Activated T-cell treated with anti-CD3 and anti-CD28 coated beads, Interleukin-2, amount 50 U/mL, for 4 hours (primary cell): Measurements from ENCODE around the gene ORAI2. TPM values are rescaled to one million over a fixed set of nuclear protein-coding genes. Genes with fewer than 3 reads are reported as not detected.
"Not testable (repeated sequence)": the region's sequence is repeated elsewhere in the genome, so short reads cannot be mapped to it uniquely, and the experiment has no call there.

ENCODE experiments used
- ATAC-seq, 2 donors: fragments of 200-7000 bp; cut with Tn5 transposase; one replicate each; pipeline ENCODE4 v1.10.0; 2021
- DNase-seq: peaks from one replicate; pipeline ENCODE4 v3.0.0-alpha.2; 2020
- H3K27me3 Mint-ChIP-seq: one replicate; pipeline ENCODE4 v1.8.0; 2021; ENCODE audit warnings: low read depth, mixed read lengths
- H3K36me3 Mint-ChIP-seq: one replicate; pipeline ENCODE4 v1.8.0; 2022; ENCODE audit warnings: mixed read lengths; ENCODE audit not compliant: insufficient read depth
- H3K4me1 Mint-ChIP-seq: one replicate; pipeline ENCODE4 v1.8.0; 2021; ENCODE audit warnings: low read depth, mixed read lengths
- H3K4me3 Mint-ChIP-seq: one replicate; pipeline ENCODE4 v1.8.0; 2021; ENCODE audit warnings: mild to moderate bottlenecking, moderate library complexity, mixed read lengths
- H3K9me3 Mint-ChIP-seq: one replicate; pipeline ENCODE4 v1.8.0; 2021; ENCODE audit warnings: mixed read lengths
- total RNA-seq, 3 donors: library from RNA; stranded (reverse); gene quantifications; one replicate each; pipeline ENCODE4 v1.2.1, GENCODE V29; 2021

The ORAI2 gene
- total RNA-seq, 3 donors from 2014 or later: 24.8 to 35.9 (median 27.4) TPM

DNA sequence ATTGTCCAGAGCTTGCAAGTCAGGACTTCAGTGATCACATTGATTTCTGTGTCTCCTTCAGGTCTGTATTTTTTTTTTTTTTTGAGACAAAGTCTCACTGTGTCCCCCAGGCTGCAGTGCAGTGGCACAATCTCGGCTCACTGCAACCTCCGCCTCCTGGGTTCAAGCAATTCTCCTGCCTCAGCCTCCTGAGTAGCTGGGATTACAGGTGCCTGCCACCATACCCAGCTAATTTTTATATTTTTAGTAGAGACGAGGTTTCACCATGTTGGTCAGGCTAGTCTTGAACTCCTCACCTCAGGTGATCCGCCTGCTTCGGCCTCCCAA is 28.6 kb upstream of the ORAI2 start:
- DNase-seq, H3K4me3 Mint-ChIP-seq, ATAC-seq, H3K4me1 Mint-ChIP-seq, H3K9me3 Mint-ChIP-seq, H3K27me3 Mint-ChIP-seq: not testable (repeated sequence)
- peaks cover 45% of the 10 kb centered on the region for H3K36me3 Mint-ChIP-seq

DNA sequence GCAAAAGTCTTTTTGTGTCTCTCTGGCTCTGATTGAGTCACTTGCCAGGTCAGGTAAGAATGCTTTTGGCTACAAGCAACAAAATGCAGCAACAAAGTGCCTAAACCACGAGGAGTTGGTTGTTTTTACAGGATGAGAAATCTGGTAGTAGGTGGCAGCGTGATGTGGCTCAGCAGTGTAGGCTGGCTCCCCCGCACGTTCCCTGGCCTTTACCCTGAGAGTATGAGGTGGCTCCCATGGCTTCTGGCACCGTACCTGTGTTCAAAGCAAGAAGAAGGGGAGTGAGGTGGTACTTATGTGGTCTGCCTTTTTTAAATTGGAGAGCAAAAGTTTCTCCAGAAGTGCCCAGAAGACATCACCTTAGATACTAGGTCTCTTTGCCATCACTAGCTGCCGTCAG is 25.5 kb upstream of the ORAI2 start:
- no peak for DNase-seq
- Mint-ChIP-seq H3K27me3 (no peaks in the 10 kb centered on the region), H3K4me3 (no peak overlapping the region), H3K36me3 (peaks cover 51% of the 10 kb centered on the region), H3K9me3 (peaks cover 6% of the 10 kb centered on the region), H3K4me1 (peaks cover 8% of the 10 kb centered on the region)
- no peak for ATAC-seq

DNA sequence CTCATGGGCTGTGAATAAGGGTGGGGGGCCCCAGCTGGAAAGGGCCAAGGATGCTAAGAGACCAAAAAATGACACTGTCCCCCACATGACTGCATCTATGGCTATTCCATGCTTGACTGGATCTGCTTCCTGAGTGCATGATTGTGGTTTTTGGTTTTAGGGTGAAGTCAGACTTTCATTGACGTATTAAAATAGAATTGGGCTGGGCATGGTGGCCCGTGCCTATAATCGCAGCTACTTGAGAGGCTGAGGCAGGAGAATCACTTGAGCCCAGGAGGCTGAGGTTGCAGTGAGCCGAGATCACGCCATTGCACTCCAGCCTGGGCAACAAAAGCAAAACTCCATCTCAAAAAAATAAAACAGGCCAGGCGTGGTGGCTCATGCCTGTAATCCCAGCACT is 24.8 kb upstream of the ORAI2 start:
- not testable (repeated sequence) for H3K9me3 Mint-ChIP-seq, H3K27me3 Mint-ChIP-seq, ATAC-seq, H3K4me3 Mint-ChIP-seq, H3K4me1 Mint-ChIP-seq, DNase-seq
- H3K36me3 Mint-ChIP-seq: peaks cover 53% of the 10 kb centered on the region

DNA sequence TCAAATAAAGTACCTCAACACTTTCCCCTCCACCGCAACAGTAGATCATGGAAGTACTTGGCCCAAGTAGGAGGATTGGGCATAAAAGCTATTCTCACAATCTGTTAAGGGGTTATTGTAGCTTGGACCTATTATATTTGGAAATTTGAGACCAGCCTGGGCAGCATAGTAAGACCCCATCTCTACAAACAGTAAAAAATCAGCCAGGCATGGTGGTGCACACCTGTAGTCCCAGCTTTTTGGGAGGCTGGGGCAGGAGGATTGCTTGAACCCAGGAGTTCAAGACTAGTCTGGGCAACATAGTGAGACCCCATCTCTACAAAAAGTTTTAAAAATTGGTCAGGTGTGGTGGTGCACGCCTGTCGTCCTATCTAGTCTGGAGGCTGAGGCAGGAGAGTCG is 24.0 kb upstream of the ORAI2 start:
- DNase-seq (no peak), ATAC-seq (no peak)
- no peak overlapping the region for H3K4me3 Mint-ChIP-seq
- H3K27me3 Mint-ChIP-seq: no peaks in the 10 kb centered on the region
- H3K4me1 Mint-ChIP-seq: peaks cover 11% of the 10 kb centered on the region
- peaks cover 6% of the 10 kb centered on the region for H3K9me3 Mint-ChIP-seq
- peaks cover 49% of the 10 kb centered on the region for H3K36me3 Mint-ChIP-seq

DNA sequence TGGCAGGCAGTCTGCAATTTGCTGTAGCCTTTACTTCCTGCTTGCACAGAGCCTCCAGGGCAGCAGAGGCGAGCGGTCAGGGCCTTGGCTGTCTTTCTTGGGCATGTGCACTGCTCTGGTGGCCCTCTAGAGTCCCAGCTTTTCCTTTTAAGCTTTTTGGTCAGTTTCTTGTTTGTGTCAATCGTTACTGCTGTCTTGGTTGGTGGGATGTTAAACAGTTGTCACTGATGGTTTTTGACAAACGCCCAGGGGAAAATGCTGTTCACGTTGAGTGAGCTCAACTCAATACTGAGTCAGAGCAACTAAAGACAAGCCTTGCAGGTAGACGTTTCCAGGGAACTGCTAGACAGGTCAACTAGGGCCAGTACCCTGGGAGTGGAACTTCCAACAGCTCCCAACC is 23.3 kb upstream of the ORAI2 start:
- ATAC-seq: no peak

DNA sequence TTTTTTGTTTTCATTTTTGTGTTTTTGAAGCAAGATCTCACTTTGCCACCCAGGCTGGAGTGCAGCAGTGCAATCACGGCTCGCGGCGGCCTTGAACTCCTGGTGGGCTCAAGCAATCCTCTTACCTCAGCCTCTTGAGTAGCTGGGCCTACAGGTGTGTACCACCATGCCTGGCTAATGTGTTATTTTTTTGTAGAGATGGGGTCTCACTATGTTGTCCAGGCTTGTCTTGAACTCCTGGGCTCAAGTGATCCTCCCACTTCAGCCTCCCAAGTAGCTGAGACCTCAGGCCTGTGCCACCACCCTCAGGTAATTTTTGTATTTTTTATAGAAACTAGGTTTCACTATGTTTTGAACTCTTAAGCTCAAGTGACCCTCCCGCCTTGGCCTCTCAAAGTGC is 22.5 kb upstream of the ORAI2 start:
- no peak for DNase-seq
- H3K27me3 Mint-ChIP-seq: no peaks in the 10 kb centered on the region
- no peak overlapping the region for H3K4me3 Mint-ChIP-seq
- peaks cover 20% of the 10 kb centered on the region for H3K4me1 Mint-ChIP-seq
- no peak for ATAC-seq
- H3K9me3 Mint-ChIP-seq: peaks cover 6% of the 10 kb centered on the region
- peaks cover 41% of the 10 kb centered on the region for H3K36me3 Mint-ChIP-seq

More for the DNA sequence above, 23.3 kb upstream of the ORAI2 start:
- H3K4me1 Mint-ChIP-seq: peaks cover 12% of the 10 kb centered on the region
- no peaks in the 10 kb centered on the region for H3K27me3 Mint-ChIP-seq
- H3K4me3 Mint-ChIP-seq: no peak overlapping the region
- peaks cover 44% of the 10 kb centered on the region for H3K36me3 Mint-ChIP-seq
- DNase-seq: no peak
- peaks cover 6% of the 10 kb centered on the region for H3K9me3 Mint-ChIP-seq

DNA sequence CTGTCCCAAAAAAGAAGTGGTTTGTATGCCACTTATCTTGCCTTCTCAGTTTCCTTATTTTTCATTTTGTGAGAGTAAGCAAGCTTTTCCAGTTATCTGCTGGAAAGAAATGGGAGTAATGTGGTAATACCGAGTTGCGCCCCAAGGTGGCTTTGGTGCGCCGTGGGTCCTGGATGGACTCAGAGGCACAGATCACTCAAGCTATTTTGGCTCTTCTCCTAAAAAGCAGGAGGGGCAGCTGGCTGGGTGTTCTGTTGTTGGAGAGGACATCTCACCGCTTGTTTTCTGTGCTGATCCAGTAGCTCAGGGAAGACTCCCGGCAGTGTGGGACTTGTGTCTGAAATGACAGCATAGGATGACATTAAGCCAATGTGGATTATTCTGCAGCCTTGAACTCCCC is 20.8 kb upstream of the ORAI2 start:
- Mint-ChIP-seq H3K4me1 (peaks cover 36% of the 10 kb centered on the region), H3K36me3 (peaks cover 40% of the 10 kb centered on the region), H3K27me3 (no peaks in the 10 kb centered on the region), H3K9me3 (peaks cover 6% of the 10 kb centered on the region), H3K4me3 (no peak overlapping the region)
- no peak for ATAC-seq
- peak; percentile 48 for DNase-seq

DNA sequence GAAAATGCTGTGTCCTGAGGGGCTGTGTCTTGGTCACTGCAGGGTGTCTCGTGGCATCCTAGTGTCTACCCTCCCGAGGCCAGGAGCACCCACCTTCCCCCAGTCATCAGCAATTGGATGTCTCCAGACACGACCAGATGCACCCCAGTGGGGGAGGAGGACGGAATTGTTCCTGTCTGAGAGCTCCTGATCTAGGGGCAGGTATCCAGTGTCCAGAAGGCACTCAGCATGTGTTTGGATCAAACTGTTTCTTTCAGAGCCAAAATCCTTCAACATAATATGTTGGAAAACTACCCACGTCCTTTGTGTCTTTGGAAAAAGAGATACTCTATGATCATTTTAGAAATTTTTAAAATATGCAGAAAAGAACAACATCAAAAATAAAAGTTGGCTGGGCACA is 20.3 kb upstream of the ORAI2 start:
- no peak overlapping the region for H3K4me3 Mint-ChIP-seq
- no peak for DNase-seq
- H3K9me3 Mint-ChIP-seq: peaks cover 6% of the 10 kb centered on the region
- H3K4me1 Mint-ChIP-seq: peaks cover 41% of the 10 kb centered on the region
- peaks cover 35% of the 10 kb centered on the region for H3K36me3 Mint-ChIP-seq
- ATAC-seq: no peak
- H3K27me3 Mint-ChIP-seq: no peaks in the 10 kb centered on the region

DNA sequence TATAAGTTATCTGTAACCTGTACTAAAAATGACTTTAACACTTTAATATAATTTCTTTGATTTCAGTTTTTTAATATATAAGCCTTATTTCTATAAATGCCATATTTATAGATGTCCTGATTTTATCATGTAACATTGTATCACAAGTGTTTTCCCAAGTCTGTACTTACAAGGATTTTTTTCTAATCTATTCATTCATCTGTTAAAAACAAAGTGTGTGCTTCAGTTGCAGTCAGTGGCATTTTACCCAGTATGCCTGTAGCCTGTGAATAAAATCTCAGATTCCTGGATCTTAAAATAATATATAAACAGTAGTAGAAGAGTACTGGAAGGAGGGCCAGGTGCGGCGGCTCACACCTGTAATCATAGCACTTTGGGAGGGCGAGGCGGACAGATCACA is 19.8 kb upstream of the ORAI2 start:
- Mint-ChIP-seq H3K36me3 (peaks cover 33% of the 10 kb centered on the region), H3K9me3 (peaks cover 6% of the 10 kb centered on the region), H3K27me3 (no peaks in the 10 kb centered on the region), H3K4me1 (peaks cover 46% of the 10 kb centered on the region), H3K4me3 (no peak overlapping the region)
- no peak for DNase-seq
- no peak for ATAC-seq

DNA sequence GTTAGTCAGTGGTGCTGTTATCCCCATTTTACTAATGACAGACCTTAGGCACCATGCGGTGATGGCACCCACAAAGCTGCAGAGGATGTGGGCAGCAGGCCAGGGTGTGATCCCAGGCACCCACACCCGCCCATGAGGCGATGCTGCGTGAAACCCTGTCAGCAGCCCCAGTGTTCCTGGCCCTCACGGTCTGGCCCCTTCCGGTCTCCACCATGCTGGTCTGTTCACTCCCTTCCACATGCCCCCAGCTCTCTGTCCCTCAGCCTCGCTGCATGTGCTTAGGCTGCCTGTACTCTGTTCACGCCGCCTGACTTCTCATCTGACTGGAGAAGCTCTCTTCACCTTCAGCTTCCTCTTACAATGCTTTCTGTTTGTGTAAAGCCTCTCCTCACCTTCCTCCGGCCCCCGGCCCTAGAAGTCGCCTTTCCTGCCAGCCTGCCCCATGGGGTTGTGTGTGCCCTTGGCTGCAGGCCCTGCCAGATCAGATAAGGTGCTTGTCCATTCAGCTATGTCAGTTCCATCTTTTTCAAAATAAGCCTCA is 17.6 kb upstream of the ORAI2 start:
- Mint-ChIP-seq H3K36me3 (peaks cover 25% of the 10 kb centered on the region), H3K9me3 (no peaks in the 10 kb centered on the region), H3K4me3 (peak overlapping the region; percentile 70), H3K27me3 (no peaks in the 10 kb centered on the region), H3K4me1 (peaks cover 63% of the 10 kb centered on the region)
- DNase-seq: peak; percentile 28
- ATAC-seq: peak; percentile 80 to 86

DNA sequence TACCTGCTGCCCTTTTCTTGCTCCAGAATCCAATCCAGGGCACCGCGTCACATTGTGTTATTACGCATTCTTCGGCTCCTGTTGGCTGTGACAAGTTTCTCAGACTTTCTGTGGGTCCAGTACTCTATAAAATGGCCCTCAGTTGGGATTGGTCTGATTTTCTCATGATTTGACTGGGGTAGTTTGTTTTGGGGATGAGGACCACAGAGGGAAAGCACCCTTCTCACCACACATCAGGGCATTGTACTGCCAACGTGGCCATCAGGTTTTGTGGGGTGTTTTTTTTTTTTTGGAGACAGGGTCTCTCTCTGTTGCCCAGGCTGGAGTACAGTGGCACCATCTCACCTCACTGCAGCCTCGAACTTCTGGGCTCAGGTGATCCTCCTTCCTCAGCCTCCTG is 17.0 kb upstream of the ORAI2 start:
- DNase-seq: no peak
- H3K9me3 Mint-ChIP-seq: no peaks in the 10 kb centered on the region
- peak overlapping the region; percentile 70 for H3K4me3 Mint-ChIP-seq
- ATAC-seq: no peak
- peaks cover 69% of the 10 kb centered on the region for H3K4me1 Mint-ChIP-seq
- H3K36me3 Mint-ChIP-seq: peaks cover 23% of the 10 kb centered on the region
- no peaks in the 10 kb centered on the region for H3K27me3 Mint-ChIP-seq

DNA sequence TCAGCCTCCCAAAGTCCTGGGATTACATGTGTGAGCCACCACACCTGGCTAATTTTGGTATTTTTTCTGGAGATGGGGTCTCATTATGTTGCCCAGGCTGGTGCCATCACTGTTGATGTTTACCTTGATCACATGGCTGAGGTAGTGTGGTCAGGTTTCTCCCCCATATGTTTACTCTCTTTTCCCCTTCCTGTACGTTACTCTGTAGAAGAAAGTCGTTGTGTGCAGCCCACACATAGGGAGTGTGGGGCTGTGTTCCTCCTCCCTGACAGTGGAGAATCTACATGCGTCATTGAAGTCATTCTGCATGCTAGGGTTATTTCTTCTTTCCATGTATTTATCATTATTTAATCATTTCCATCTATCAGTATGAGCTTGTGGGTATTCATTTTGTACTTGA is 16.3 kb upstream of the ORAI2 start:
- Mint-ChIP-seq H3K4me3 (peak overlapping the region; percentile 9), H3K27me3 (no peaks in the 10 kb centered on the region), H3K4me1 (peaks cover 73% of the 10 kb centered on the region), H3K9me3 (no peaks in the 10 kb centered on the region), H3K36me3 (peaks cover 19% of the 10 kb centered on the region)
- ATAC-seq (peak in 1 of 2 donors; percentile 39), DNase-seq (no peak)

DNA sequence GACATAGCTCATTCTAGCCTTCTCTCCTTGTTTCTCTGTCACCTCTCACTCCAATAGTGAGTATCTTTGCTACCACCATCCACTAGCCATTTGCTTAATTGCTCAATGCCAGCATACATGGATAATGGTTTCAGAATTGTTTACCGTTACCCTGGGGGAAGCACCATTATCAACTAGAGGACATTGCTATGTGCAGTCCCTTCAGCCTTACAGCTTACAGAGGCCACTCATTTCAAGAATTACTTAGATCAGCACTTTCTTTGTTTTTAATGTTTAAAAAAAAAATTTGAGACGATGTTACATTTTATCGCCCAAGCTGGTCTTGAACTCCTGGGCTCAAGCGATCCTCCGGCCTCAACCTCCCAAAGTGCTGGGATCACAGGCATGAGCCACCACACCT is 14.8 kb upstream of the ORAI2 start:
- no peaks in the 10 kb centered on the region for H3K9me3 Mint-ChIP-seq
- no peak for ATAC-seq

DNA sequence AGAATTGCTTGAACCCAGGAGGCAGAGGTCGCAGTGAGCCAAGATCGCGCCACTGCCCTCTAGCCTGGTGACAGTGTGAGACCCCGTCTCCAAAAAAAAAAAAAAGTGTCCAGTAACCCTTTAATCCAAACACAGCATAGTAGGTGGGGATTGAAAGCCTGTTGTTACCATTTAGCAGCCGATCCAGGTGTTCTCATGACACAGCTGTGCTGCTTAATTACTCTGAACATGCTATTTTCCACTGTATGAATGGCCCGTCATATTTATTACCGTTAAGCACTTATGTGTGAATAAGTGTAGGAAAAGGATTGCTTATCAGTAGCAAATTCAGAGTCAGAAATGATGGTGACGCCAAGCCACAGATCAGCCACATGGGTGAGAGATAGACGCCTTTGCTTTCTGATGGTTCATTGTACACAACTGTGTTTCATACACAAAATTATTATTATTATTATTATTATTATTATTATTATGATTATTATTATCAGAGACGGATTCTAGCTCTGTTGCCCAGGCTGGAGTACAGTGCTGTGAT is 11.6 kb upstream of the ORAI2 start:
- no peak for DNase-seq
- Mint-ChIP-seq H3K36me3 (peaks cover 26% of the 10 kb centered on the region), H3K4me3 (no peak overlapping the region), H3K9me3 (no peaks in the 10 kb centered on the region), H3K27me3 (no peaks in the 10 kb centered on the region), H3K4me1 (peaks cover 75% of the 10 kb centered on the region)
- no peak for ATAC-seq

More for the DNA sequence above, 14.8 kb upstream of the ORAI2 start:
- no peak for DNase-seq
- H3K4me3 Mint-ChIP-seq: no peak overlapping the region
- H3K36me3 Mint-ChIP-seq: peaks cover 17% of the 10 kb centered on the region
- H3K4me1 Mint-ChIP-seq: peaks cover 68% of the 10 kb centered on the region
- no peaks in the 10 kb centered on the region for H3K27me3 Mint-ChIP-seq

DNA sequence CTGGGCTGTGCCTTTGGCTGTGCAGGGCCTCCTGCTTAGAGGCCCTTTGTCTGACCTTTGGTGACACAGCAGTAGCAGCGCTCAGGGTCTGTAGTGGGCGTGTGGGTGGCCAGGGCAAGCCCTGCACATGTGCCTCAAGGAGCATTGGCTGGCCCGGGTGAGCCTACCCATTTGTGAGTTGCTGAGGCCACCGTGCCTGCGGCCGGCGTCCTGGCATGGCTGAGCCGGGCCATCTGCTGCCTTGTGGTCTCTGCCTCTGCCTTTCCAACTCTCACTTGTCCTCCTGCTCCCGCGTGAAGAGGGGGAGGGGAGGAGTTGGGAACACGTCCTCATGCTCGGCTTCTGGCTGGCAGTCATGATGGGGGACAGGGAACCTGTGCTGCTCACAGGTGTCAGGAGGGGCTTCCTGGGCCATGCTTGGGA is 9.2 kb upstream of the ORAI2 start:
- Mint-ChIP-seq H3K4me1 (peaks cover 76% of the 10 kb centered on the region), H3K27me3 (no peaks in the 10 kb centered on the region), H3K4me3 (no peak overlapping the region), H3K36me3 (peaks cover 18% of the 10 kb centered on the region), H3K9me3 (no peaks in the 10 kb centered on the region)
- DNase-seq (no peak), ATAC-seq (no peak)
